Muscle of arm (tissue), 12 donors: ENCODE results near the gene NHEJ1. TPM values are rescaled to one million over a fixed set of nuclear protein-coding genes. Genes with fewer than 3 reads are reported as not detected.

Experiments used
- DNase-seq: peaks from one replicate; pipeline ENCODE4 v3.0.0-alpha.2; 2013
- polyA plus RNA-seq, 12 donors: library from polyadenylated mRNA; unstranded; fragments of 120-200 nt; gene quantifications; one replicate each; pipeline ENCODE4 v1.2.1, GENCODE V29; 2013; ENCODE audit not compliant: insufficient read length in 12 of 12

Gene NHEJ1
- polyA plus RNA-seq, 12 donors, result 12.2 to 17.1 (median 14.7) TPM; not detected in 1

DNA sequence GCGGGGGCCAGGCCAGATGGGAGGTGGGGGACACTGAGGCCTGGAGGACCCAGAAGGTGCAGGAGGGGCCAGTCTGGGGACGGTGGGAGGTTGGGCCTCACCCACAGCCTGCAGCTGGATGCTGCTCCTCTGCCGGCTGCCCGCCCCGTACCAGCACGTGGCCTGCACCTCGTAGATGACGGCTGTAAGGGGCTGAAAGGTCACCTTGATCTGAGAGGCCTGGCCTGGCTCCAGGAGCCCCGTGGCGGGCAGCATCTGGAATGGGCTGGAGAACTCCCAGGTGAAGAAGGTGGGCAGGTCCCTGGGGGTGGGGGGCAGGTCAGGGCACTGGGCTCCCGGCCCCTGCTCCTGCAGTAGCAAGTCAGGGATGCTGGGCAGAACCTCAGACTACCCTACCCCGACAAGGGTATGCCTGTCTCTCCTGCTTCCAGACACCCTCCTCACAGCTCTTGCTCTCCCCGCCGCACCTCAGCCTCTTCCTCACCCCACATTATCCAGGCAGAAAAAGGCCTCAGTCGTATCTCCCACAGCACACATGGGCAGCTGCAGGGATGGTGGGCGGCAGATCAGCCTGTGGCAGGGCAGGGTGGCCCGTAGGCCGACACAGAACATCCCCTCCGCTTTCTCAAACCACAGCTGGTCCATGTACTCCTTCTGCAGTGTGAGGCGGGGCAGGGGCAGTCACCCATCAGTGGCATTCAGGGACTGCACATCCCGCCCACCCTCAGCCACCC, 129.4 kb downstream of the NHEJ1 start:
- DNase-seq, result no peak

DNA sequence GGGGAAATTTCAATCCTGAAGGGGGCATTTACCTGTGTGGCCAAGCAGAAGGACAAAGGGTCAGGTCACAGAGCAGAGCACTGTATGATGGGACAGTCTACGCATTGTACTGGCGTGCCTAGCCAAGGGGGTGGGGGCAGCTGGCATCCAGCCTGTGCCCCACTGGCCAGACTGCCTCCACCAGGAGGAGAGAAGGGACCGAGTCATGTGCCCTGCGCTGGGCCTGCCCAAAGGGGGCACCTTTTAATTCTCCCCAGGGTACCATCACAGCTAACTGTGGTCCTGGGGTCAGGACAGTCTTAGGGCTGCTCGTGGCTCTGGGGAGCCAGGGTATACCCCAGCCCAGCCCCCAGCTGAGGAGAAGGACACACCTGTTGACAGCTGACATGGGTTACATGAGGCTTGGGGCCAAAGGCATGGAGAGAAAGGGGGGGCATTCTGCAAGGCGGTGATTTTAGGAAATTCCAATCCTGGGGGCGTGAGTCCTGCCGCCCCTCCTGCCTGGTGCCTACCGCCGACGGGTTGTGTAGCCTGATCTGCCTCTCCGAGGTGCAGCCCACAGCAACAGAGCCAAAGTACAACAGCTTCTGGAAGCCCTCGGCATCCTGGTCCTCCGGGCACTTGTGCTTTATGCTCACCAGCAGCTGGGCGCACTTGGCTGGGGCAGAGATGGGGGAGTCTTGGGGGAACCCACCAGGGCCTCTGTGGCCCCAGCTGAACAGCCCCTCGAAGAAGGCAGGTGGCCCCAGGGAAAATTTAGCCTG, 130.3 kb downstream of the NHEJ1 start:
- no peak for DNase-seq

DNA sequence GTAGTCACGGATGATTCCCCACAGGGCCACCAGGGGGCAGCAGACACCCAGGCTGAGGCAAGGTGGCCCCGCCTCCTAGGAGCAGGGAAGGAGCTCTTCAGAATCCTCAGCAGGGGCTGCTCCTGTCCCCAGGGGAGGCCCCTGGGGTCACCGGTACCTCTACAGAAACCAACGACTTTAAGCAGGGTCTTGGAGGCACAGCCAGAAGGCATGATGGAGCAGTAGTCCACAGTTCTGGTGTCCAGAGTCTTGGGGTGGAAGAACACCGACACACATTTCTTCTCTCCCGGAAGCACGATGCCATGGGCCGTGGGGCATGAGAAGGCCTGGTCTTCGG, 130.8 kb downstream of the NHEJ1 start:
- DNase-seq, result peak; percentile 69

DNA sequence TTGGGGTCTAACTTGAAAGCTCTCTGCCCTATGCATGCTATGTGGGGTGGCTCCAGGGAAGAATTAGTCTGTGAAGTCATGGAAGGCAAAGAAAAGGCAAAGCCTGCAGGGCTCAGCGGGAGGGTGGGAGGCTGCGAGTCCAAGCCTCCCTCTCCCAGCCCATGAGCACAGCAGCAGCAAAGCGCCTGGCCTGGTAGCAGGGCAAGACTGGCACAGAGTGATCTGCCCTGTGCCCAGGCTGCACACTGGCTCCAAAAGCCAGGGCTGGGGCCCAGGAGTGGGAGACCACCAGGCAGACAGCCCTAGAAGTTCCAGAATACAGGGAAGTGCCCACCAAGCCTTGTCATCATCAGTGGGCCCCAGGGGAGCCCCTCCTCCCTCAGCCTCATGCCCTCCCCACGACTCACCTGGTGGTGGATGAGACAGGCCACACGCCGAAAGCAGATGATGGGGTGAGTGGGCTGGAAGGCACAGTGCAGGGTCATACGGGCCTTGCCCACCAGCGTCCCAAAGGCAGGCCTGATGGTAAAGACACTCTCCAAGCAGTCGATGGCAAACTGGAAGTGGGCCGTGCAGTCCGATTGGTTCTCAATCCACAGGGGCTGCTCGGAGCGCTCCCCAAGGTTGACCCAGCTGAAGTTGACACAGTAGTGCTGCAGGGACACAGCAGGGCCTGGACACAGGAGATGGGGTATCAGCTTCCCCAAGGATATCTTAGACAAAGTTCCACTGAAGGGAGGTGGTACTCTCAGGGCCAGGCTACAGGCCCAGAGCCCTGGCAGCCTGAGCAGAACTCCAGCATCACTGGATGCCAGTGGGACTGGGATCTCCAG, 131.4 kb downstream of the NHEJ1 start:
- DNase-seq, result no peak

DNA sequence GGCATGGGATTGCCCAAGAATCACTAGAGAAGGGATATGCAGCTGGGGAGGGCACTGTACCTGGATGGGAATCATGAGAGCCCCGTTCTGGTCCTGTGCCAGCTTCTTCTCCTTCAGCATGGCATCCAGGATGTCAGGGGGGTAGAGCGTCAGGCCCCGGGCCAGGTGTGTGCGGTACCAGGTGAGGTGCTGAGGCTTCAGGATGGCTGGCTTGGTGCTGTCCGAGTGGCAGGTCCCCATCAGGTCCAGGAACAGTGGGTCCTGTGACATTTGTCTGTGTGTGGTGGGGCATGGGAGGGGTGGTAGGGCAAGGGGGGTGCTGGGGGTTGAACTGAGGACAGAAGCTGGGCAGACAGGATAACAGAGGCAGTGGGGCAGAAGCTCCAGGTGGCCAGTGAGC, 132.5 kb downstream of the NHEJ1 start:
- no peak for DNase-seq

DNA sequence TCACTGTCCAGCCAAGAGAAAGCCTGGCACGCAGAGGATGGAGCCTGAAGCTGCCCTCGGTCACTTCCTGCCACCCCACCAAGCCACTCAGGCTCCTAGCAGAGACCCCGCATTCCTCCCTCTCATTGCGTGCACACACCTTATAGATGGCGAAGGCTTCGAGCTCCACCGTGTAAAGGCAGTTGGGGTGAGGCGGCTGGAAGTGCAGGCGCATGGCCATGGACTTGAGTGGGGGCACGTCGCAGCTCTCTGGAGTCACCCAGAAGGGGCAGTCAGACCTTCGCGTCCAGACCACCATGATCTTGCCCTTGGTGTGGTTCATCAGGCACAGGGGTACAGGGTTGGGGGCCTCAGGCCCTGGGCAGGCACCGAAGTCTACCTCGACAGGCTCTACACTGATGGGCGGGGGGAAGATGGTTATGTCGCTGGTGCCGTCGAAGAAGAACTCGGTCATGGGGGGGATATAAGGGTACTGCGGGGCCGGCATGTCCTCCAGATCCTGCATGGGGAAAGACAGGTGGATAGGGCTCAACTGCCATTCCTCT, 133.0 kb downstream of the NHEJ1 start:
- no peak for DNase-seq

DNA sequence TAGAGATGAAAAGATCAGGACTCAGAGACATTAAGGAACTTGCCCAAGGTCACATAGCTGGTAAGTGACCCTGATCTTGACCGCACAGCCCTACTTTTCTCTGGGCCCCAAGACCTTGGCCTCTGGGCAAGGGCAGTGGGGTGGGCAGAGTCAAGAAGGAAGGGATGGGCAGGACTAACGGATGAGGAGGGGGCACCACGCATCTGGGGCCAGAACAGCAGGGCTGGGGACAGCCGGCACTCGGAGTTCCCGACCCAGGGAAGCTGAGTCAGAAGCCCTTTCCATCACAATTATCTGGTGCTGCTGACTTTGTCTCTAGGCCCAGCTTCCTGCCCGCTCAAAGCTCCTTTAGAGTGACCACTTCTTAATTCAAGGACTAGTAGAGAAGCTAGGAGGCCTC, 133.7 kb downstream of the NHEJ1 start:
- no peak for DNase-seq

DNA sequence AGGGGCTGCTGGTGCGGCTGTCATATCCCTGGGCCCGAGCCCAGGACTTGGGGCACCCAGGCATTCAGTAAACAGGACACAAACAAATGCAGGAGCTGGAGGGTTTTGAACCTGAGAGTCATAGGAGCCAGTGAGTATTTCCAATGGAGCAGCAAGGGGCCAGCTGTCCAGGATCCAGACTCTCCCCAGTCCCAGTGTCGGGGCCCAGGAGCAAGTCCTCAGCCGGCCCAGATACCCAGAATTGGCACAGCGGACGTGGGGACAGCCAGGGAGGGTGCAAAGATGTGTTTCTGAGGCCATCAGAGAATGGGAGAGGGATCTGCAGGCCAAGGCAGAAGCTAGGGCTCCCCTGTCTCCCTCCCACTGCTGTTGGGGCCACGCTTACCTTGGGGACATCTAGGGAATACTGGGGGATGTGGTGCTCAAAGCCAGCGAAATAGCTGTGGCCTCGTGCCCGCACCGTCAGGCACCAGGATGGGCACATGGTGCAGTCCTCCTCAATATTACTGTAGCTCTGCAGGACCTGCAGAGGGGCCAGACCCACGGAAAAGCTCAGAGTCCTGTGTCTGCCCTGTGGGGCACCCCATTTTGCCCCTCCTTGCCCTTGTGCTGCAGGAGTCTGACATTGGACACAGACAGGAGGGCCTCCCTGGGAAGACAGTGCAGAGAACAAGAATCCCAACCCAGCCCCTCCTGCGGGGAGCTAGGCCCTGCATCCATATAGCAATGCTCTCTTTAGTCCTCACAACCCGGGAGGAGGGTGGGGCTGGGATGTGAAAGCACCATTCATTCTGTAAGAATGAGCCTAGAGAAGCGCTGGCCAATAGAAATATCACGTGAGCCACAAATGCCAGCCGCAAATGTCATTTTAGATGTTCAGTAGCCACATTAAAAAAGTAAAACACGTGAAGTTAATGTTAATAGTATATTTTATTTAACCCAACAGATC, 134.7 kb downstream of the NHEJ1 start:
- no peak for DNase-seq

Other genes with a start within 250 kb of the NHEJ1 start
- under 1 TPM in 3 of 12 donors, not detected in 9; 0.07 to 0.19 (median 0.07) TPM for gene CDK5R2, start 201.1 kb downstream of the NHEJ1 start, polyA plus RNA-seq
- gene FEV, start 175.6 kb downstream of the NHEJ1 start, polyA plus RNA-seq, result 1 to 10 TPM in 1 of 12 donors, under 1 TPM in 6, not detected in 5; 0.09 to 5.7 (median 0.17) TPM
- gene CRYBA2, start 167.4 kb downstream of the NHEJ1 start, polyA plus RNA-seq, result not detected
- under 1 TPM in 1 of 12 donors, not detected in 11; 0.08 TPM for gene CFAP65, start 119.3 kb downstream of the NHEJ1 start, polyA plus RNA-seq
- 10 to 100 TPM in 1 of 12 donors, under 1 TPM in 2, not detected in 9; 0.09 to 23.0 (median 0.30) TPM for gene IHH, start 99.9 kb downstream of the NHEJ1 start, polyA plus RNA-seq
- gene SLC23A3, start 9.2 kb upstream of the NHEJ1 start, polyA plus RNA-seq, result 1 to 10 TPM in 7 of 12 donors, under 1 TPM in 3, not detected in 2; 0.53 to 3.4 (median 1.1) TPM
- 10 to 100 TPM in 11 of 12 donors, not detected in 1; 28.7 to 52.0 (median 32.5) TPM for gene CNPPD1, start 16.1 kb upstream of the NHEJ1 start, polyA plus RNA-seq
- gene RETREG2, start 17.5 kb upstream of the NHEJ1 start, polyA plus RNA-seq, result 10 to 100 TPM in 11 of 12 donors, not detected in 1; 34.8 to 80.3 (median 43.3) TPM
- gene ZFAND2B, start 46.0 kb upstream of the NHEJ1 start, polyA plus RNA-seq, result 10 to 100 TPM in 11 of 12 donors, not detected in 1; 16.5 to 36.6 (median 24.2) TPM
- 10 to 100 TPM in 11 of 12 donors, not detected in 1; 28.3 to 42.0 (median 29.6) TPM for gene ABCB6, start 58.1 kb upstream of the NHEJ1 start, polyA plus RNA-seq
- gene ATG9A, start 68.8 kb upstream of the NHEJ1 start, polyA plus RNA-seq, result 10 to 100 TPM in 11 of 12 donors, not detected in 1; 26.7 to 49.9 (median 31.6) TPM
- 10 to 100 TPM in 11 of 12 donors, not detected in 1; 16.1 to 60.7 (median 24.1) TPM for gene ANKZF1, start 69.0 kb upstream of the NHEJ1 start, polyA plus RNA-seq
- gene GLB1L, start 84.6 kb upstream of the NHEJ1 start, polyA plus RNA-seq, result 10 to 100 TPM in 1 of 12 donors, 1 to 10 TPM in 9, not detected in 2; 3.4 to 11.6 (median 5.4) TPM
- 10 to 100 TPM in 11 of 12 donors, not detected in 1; 13.6 to 36.2 (median 17.0) TPM for gene STK16, start 84.7 kb upstream of the NHEJ1 start, polyA plus RNA-seq
- under 1 TPM in 3 of 12 donors, not detected in 9; 0.21 to 0.24 (median 0.23) TPM for gene TUBA4B, start 92.4 kb upstream of the NHEJ1 start, polyA plus RNA-seq
- gene TUBA4A, start 93.1 kb upstream of the NHEJ1 start, polyA plus RNA-seq, result 100 to 1,000 TPM in 10 of 12 donors, 10 to 100 TPM in 1, not detected in 1; 75.2 to 146 (median 120) TPM
- gene DNAJB2, start 118.6 kb upstream of the NHEJ1 start, polyA plus RNA-seq, result 10 to 100 TPM in 11 of 12 donors, not detected in 1; 66.8 to 96.2 (median 82.4) TPM
- under 1 TPM in 6 of 12 donors, not detected in 6; 0.17 to 0.44 (median 0.22) TPM for gene PTPRN, start 148.6 kb upstream of the NHEJ1 start, polyA plus RNA-seq
- gene RESP18, start 171.9 kb upstream of the NHEJ1 start, polyA plus RNA-seq, result not detected
- 10 to 100 TPM in 11 of 12 donors, not detected in 1; 25.7 to 53.3 (median 34.3) TPM for gene DNPEP, start 227.1 kb upstream of the NHEJ1 start, polyA plus RNA-seq